Measurements from ENCODE around the gene DYNLT3.
A peak's percentile ranks its signal among the peaks of the same experiment; 100 is the strongest.

The DYNLT3 gene, protein sequence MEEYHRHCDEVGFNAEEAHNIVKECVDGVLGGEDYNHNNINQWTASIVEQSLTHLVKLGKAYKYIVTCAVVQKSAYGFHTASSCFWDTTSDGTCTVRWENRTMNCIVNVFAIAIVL

DNA sequence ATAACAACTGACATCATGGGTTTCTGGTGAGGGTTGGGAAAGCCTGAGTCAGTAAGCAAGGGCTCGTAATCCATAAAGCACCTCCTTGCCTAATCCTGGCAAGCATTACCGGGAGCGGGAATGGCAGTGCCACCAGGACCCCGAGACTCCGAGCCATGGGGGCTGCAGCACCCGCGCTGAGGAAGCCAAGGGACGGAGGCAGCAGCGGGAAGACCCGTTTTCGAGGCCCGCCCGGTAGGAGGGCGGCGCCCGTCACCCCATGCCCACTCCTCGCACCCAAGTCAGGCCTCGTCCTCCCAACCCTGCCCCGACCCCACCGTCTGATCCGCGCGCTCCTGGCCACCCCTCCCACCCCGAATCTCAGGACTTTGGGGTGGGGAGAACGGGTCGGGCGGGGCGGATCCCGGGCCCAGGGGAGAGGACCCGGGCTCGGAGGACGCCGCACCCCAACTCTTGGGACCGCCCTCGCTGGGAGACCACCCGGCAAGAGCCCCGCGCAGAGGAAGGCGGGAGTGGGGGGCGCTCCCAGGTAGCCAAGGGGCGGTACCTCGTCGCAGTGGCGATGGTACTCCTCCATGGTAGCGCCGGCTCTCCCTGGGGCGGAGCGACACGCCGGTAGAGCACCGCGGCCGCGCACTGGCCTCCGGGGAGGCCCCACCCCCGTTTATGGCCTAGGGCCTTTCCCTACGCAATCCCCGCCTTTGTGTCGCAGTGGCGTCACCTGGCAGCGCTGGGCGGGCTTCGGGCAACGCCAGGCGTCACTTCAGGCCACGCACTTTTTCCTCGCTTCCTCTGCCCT, at the start of gene DYNLT3:
DYNLT3 (minus strand) TSS at position 638 of the 799 bp plus-strand sequence; CDS start at position 577, 61 bp downstream.
- TF ChIP-seq TCF12 (IDR thresholded peaks at IDR 0.05; ENCODE audit: low read depth) = no peak
- TF ChIP-seq TEAD4 (IDR thresholded peaks at IDR 0.05) = no peak
- no peak for TF ChIP-seq EP300 (IDR thresholded peaks at IDR 0.05; ENCODE audit: borderline replicate concordance)
- TF ChIP-seq YY1 (IDR thresholded peaks at IDR 0.05; ENCODE audit: low read depth) = peak; percentile 7; the same call in 1 of the 2 replicates
- no peak for TF ChIP-seq RAD21 (IDR thresholded peaks at IDR 0.05; ENCODE audit: low read depth)
- TF ChIP-seq CREB1 (IDR thresholded peaks at IDR 0.05; ENCODE audit: low read depth) = peak; percentile 76
- peak; percentile 17; the same call in 1 of the 2 replicates for TF ChIP-seq TAF1 (IDR thresholded peaks at IDR 0.05; ENCODE audit: low read depth)
- TF ChIP-seq, protein P1, sequence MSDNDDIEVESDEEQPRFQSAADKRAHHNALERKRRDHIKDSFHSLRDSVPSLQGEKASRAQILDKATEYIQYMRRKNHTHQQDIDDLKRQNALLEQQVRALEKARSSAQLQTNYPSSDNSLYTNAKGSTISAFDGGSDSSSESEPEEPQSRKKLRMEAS (IDR thresholded peaks at IDR 0.05) = peak; percentile 69

DNA sequence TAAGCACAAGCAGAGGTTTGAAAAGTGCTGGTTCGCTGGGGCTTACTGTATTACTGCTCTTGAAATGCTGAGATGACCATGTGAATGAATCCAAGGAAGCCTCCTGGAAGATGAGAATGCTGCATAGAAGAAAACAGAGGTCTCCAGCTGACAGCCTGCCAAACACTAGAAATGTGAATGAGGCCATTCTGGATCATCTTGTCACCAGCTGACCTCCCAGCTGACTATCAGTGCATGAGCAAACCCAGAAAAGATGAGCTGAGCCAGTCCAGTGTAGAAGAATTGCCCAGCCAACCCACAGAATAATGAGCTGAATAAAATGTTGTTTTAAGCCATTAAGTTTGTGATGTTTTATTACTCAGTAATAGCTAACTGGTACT, 49.1 kb upstream of the DYNLT3 start:
- TF ChIP-seq, protein P1 (IDR thresholded peaks at IDR 0.05) = no peak
- TF ChIP-seq TEAD4 (IDR thresholded peaks at IDR 0.05) = no peak
- TF ChIP-seq EGR1 (IDR thresholded peaks at IDR 0.05) = no peak
- TF ChIP-seq CEBPB (IDR thresholded peaks at IDR 0.05) = no peak
- no peak for TF ChIP-seq RAD21 (IDR thresholded peaks at IDR 0.05; ENCODE audit: low read depth)
- TF ChIP-seq EP300 (IDR thresholded peaks at IDR 0.05; ENCODE audit: borderline replicate concordance) = no peak
- no peak for TF ChIP-seq NFIC (IDR thresholded peaks at IDR 0.05)
- no peak for TF ChIP-seq ZBTB7A (IDR thresholded peaks at IDR 0.05; ENCODE audit: low read depth)
- no peak for TF ChIP-seq CREB1 (IDR thresholded peaks at IDR 0.05; ENCODE audit: low read depth)
- no peak for TF ChIP-seq YY1 (IDR thresholded peaks at IDR 0.05; ENCODE audit: low read depth)
- TF ChIP-seq FOXM1 (IDR thresholded peaks at IDR 0.05; ENCODE audit: borderline replicate concordance, low read depth) = no peak
- TF ChIP-seq, protein P2, sequence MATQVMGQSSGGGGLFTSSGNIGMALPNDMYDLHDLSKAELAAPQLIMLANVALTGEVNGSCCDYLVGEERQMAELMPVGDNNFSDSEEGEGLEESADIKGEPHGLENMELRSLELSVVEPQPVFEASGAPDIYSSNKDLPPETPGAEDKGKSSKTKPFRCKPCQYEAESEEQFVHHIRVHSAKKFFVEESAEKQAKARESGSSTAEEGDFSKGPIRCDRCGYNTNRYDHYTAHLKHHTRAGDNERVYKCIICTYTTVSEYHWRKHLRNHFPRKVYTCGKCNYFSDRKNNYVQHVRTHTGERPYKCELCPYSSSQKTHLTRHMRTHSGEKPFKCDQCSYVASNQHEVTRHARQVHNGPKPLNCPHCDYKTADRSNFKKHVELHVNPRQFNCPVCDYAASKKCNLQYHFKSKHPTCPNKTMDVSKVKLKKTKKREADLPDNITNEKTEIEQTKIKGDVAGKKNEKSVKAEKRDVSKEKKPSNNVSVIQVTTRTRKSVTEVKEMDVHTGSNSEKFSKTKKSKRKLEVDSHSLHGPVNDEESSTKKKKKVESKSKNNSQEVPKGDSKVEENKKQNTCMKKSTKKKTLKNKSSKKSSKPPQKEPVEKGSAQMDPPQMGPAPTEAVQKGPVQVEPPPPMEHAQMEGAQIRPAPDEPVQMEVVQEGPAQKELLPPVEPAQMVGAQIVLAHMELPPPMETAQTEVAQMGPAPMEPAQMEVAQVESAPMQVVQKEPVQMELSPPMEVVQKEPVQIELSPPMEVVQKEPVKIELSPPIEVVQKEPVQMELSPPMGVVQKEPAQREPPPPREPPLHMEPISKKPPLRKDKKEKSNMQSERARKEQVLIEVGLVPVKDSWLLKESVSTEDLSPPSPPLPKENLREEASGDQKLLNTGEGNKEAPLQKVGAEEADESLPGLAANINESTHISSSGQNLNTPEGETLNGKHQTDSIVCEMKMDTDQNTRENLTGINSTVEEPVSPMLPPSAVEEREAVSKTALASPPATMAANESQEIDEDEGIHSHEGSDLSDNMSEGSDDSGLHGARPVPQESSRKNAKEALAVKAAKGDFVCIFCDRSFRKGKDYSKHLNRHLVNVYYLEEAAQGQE (IDR thresholded peaks at IDR 0.05; ENCODE audit: low read depth) = no peak
- no peak for TF ChIP-seq TAF1 (IDR thresholded peaks at IDR 0.05; ENCODE audit: low read depth)

DNA sequence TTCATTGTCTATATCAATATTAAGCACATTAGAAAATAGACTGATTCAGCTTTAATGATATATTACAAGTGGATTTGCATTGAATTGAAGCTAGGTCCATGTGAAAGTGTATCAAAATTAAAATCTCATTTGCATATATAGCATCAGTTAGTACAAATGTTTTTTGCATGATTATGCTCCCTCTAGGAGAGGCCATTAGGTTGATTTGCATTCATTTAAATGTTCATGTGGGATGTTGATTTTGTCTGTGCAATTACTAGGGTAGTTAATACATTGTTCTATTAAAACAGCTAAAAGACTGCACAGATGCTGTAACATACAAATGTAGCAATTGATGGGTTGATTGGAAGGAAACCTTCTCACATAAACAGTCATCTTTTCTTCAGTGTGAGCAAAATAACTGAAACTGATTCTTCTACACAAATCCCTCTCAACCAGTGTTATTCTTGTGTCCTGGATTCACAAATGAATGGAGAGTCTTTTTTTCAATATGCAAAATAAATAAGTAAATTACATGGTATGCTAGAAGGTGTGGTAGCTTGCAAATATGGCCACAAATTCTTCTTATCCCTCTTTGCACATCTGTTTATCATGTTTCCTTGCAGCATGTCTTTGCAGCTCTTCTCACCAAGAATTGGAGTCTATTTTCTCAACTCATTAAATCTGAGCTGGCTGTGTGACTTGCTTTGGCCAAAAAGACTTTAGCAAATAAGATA, 48.6 kb upstream of the DYNLT3 start:
- TF ChIP-seq EGR1 (IDR thresholded peaks at IDR 0.05) (no peak), TEAD4 (IDR thresholded peaks at IDR 0.05) (no peak), ZBTB7A (IDR thresholded peaks at IDR 0.05; ENCODE audit: low read depth) (no peak), CEBPB (IDR thresholded peaks at IDR 0.05) (no peak), RAD21 (IDR thresholded peaks at IDR 0.05; ENCODE audit: low read depth) (no peak), YY1 (IDR thresholded peaks at IDR 0.05; ENCODE audit: low read depth) (no peak), FOXM1 (IDR thresholded peaks at IDR 0.05; ENCODE audit: borderline replicate concordance, low read depth) (no peak), NFIC (IDR thresholded peaks at IDR 0.05) (no peak)
- TF ChIP-seq, protein P1 (IDR thresholded peaks at IDR 0.05) = no peak
- TF ChIP-seq, protein P3, sequence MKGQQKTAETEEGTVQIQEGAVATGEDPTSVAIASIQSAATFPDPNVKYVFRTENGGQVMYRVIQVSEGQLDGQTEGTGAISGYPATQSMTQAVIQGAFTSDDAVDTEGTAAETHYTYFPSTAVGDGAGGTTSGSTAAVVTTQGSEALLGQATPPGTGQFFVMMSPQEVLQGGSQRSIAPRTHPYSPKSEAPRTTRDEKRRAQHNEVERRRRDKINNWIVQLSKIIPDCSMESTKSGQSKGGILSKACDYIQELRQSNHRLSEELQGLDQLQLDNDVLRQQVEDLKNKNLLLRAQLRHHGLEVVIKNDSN (IDR thresholded peaks at IDR 0.05) = no peak

DNA sequence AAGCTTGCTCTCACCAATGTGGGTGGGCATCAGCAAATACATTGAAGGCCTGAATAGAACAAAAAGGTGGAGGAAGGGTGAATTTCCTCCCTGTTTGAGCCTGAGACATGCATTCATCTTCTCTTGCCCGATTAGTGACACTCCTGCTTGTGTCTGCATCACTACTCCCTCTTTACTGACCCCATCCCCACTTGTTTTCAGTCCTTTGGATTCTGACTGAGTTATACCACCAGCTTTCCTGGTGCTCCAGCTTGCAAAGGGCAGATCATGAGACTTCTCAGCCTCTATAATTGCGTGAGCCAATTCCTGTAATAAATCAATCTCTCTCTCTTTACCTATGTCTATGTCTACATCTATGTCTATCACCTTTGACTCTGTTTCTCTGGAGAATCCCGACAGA, 47.4 kb upstream of the DYNLT3 start:
- no peak for TF ChIP-seq EP300 (IDR thresholded peaks at IDR 0.05; ENCODE audit: borderline replicate concordance)
- no peak for TF ChIP-seq CEBPB (IDR thresholded peaks at IDR 0.05)
- TF ChIP-seq, protein P3 (IDR thresholded peaks at IDR 0.05) = no peak
- TF ChIP-seq, protein P1 (IDR thresholded peaks at IDR 0.05) = no peak
- no peak for TF ChIP-seq NFIC (IDR thresholded peaks at IDR 0.05)
- TF ChIP-seq TEAD4 (IDR thresholded peaks at IDR 0.05) = no peak
- TF ChIP-seq ZBTB7A (IDR thresholded peaks at IDR 0.05; ENCODE audit: low read depth) = no peak
- TF ChIP-seq FOXM1 (IDR thresholded peaks at IDR 0.05; ENCODE audit: borderline replicate concordance, low read depth) = no peak
- no peak for TF ChIP-seq YY1 (IDR thresholded peaks at IDR 0.05; ENCODE audit: low read depth)
- no peak for TF ChIP-seq TCF12 (IDR thresholded peaks at IDR 0.05; ENCODE audit: low read depth)
- TF ChIP-seq EGR1 (IDR thresholded peaks at IDR 0.05) = no peak

DNA sequence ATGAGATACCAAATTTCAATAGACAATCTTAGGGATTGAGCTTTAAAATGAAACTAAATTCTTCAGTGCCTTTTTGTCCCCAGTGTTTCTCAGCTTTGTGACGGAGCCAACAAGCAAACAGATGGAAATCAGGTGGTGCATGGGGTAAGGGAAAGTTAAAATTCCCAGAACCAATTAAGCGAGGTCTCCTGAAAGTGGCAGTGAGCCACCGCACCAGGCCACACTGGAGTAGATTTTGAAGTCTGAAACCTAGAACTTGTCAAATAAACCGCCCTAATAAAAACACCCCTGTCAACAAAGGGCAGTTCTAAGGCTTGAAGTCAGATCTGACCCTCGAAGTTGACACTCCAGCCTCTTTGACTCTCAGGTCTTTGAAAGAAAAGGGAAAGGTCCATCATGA, 40.6 kb upstream of the DYNLT3 start:
- TF ChIP-seq ZBTB7A (IDR thresholded peaks at IDR 0.05; ENCODE audit: low read depth) (no peak), NFIC (IDR thresholded peaks at IDR 0.05) (no peak), CEBPB (IDR thresholded peaks at IDR 0.05) (no peak), CREB1 (IDR thresholded peaks at IDR 0.05; ENCODE audit: low read depth) (no peak), YY1 (IDR thresholded peaks at IDR 0.05; ENCODE audit: low read depth) (no peak), FOXM1 (IDR thresholded peaks at IDR 0.05; ENCODE audit: borderline replicate concordance, low read depth) (no peak), EGR1 (IDR thresholded peaks at IDR 0.05) (no peak), EP300 (IDR thresholded peaks at IDR 0.05; ENCODE audit: borderline replicate concordance) (no peak)
- TF ChIP-seq, protein P2 (IDR thresholded peaks at IDR 0.05; ENCODE audit: low read depth) = no peak
- TF ChIP-seq, protein P1 (IDR thresholded peaks at IDR 0.05) = no peak
